ENCODE measurements around the gene CHN2.
"Not testable (repeated sequence)": the region's sequence is repeated elsewhere in the genome, so short reads cannot be mapped to it uniquely, and the experiment has no call there.

The CHN2 gene

GRCh38 chr7:29256693-29257002 is 62.1 kb downstream of the CHN2 start:
- no peak for DNase-seq (ENCODE audit: low read depth)

- DNase-seq (ENCODE audit: low read depth) = no peak
These were observed 64.4 kb downstream of the CHN2 start for GRCh38 chr7:29258951-29259350.

DNA sequence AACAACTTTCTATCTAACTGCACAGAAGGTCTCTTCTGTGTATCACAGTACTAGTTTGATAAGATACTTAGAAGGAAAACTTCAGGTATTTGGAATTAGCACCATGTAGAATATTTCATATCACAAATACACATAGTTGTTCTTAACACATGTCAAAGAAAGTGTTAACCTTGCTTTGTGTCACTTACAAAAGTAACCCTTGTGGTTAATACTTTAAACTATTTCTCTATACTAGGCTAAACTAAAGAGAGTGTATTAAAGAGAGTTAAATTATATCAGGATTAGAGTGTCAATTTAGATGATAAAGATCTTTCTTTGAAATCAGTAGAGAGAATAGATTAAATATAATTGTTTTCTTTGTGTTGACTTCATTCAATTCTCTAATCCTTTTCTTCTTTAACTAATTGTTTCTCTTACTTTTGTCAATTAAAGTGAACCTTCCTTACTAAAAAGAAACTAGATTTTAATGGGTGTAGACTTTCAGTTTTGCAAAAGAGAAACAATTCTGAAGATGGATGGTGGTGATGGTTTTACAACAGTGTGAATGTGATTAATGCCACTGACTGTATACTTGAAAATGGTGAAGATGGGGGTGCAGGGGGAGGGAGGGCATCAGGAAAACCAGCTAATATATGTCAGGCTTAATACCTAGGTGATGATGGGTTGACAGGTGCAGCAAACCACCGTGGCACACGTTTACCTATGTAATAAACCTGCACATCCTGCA is 67.8 kb downstream of the CHN2 start:
- DNase-seq (ENCODE audit: low read depth) = no peak

DNA sequence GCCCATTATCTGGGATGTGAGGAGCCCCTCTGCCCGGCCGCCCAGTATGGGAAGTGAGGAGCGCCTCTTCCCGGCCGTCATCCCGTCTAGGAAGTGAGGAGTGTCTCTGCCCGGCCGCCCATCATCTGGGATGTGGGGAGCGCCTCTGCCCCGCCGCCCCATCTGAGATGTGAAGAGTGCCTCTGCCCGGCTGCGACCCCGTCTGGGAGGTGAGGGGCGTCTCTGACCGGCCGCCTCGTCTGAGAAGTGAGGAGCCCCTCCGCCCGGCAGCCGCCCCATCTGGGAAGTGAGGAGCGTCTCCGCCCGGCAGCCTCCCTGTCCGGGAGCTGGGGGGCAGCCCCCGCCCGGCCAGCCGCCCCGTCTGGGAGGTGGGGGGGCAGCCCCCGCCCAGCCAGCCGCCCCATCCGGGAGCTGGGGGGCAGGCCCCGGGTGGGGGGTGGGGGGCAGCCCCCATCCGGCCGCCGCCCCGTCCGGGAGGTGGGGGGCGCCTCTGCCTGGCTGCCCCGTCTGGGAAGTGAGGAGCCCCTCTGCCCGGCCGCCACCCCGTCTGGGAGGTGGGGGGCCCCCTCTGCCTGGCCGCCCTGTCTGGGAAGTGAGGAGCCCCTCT is 69.1 kb downstream of the CHN2 start:
- not testable (repeated sequence) for DNase-seq (ENCODE audit: low read depth)

DNA sequence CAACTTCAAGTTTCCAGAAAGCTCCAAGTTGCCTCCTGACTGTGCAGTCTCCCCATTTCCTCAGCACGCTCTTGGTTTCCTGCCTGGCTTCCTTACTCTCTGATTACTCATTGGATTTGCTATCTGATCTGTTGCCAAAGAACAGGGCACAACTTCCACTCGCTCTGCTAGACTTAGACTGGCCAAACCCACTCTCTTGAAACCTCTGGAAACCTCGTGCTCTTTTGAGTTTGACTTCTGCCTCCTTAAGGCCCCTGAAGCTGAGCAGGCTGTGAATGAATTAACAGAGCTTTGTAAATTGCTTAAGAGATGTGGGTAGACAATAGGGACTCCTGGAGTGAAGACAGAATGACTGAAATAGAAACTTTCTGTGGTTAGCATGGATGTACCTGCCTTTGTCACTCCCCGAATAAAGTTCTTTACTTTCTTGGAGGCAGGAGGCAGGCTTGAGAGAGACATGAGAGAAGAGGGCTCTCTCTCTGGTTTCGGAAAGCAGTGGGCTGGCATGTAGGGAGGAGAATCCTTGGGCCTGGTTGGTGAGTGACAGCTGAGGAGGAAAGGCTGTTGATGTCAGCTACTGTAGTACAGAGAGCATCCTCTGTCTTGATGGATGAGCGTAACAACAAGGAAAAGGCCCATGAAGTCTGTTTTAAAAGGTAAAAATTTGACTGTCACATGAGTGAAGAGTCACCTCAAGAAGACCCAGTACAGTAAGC is 70.8 kb downstream of the CHN2 start:
- DNase-seq (ENCODE audit: low read depth) = no peak

- DNase-seq (ENCODE audit: low read depth) = no peak
These were observed 75.4 kb downstream of the CHN2 start for GRCh38 chr7:29269935-29270334.

- no peak for DNase-seq (ENCODE audit: low read depth)
These were observed 76.2 kb downstream of the CHN2 start for GRCh38 chr7:29270594-29271318.

DNA sequence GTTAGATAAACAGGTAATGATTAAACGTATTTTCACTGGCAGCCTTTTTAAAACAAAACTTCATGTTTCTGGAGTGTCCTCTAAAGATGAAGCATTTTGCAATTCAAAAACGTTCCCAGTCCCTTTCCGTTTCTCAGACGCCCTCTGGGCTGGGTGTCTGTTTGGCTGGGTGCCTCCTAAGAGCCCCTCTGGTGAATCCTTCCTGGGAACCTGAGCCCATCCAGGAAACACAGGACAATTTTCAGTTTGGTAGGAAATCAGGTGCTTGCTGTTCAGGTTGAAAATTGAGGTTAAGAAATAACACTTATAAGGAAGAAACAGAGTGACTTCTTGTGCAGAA is 76.7 kb downstream of the CHN2 start:
- DNase-seq (ENCODE audit: low read depth) = no peak

GRCh38 chr7:29272057-29272456 is 77.5 kb downstream of the CHN2 start:
- DNase-seq (ENCODE audit: low read depth) = no peak

- DNase-seq (ENCODE audit: low read depth) = no peak
These were observed 79.8 kb downstream of the CHN2 start for GRCh38 chr7:29274146-29275017.

- DNase-seq (ENCODE audit: low read depth) = no peak
These were observed 80.4 kb downstream of the CHN2 start for GRCh38 chr7:29275018-29275318.

GRCh38 chr7:29275493-29275892 is 80.9 kb downstream of the CHN2 start:
- no peak for DNase-seq (ENCODE audit: low read depth)

DNA sequence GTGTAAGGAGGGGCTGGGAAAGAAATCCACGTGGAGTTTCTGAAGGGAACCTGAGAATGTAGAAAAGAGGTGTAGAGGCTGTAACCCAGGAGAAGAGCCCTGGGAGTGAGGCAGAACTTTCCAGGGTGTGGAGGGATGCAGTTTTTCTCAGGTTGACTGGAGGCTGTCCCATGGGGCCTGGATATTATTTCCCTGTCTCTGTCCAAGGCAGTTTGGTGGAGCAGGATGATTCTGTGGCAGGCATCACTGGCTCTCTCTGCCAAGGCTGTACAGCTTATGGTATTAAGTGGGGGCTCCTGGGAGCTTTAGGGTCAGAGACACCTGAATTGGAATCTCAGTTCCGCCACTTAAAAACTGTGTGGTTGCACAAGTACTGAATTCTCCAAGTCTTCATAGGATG is 81.6 kb downstream of the CHN2 start:
- no peak for DNase-seq (ENCODE audit: low read depth)

DNA sequence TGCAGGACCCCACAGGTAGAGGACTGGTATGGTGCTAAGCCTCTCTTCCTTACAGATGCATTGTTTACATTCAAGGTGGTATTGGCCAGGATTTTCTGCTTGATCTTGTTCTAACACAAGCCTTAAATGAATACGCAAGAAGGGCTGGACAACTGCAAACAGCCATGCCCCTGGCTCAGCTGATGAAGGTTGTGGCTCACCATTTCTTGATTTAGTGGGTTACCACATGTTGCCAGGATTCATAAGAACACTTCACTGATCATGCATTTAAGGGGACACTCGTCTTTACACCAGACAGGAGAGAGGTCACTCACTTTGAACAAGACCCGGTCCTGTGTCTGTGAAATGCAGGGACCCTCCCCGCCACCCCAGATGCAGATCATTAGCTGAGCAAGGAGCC is 82.2 kb downstream of the CHN2 start:
- no peak for DNase-seq (ENCODE audit: low read depth)

DNA sequence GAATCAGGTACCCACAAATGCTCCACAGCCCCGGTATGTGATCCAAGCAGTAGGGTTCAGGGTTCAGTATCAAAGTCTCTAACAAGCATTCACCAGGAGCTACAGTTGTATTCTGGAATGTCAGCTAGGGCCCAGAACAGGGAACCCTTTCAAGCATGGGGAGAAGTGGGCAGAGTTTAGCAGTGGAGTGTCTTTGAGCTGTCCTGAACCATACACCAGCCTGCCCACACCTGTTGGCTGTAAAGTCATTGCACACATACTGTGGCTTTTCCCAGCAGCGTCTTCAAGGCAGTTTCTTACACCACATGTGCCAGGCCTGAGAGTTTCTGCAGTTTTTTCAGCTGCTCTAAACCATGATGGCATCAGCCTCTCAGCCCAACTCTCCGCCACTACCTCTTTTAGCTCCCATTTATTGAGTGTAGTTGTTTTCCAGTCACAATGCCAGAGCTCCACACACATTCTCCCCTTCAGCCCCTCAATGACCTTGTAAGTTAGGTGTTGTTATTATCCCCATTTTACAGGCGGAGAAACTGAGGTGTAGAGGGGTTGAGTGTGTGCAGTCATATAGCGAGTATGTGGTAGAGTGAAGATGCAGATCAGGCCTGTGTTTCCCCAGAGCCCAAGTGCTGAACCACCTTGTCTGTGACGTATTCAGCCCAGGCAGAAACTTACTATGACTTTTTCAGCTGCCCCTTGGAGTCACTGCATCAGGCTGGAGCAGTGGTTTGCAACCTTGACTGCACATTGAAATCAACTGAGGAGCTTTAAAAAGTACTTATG is 83.1 kb downstream of the CHN2 start:
- DNase-seq (ENCODE audit: low read depth) = no peak

DNA sequence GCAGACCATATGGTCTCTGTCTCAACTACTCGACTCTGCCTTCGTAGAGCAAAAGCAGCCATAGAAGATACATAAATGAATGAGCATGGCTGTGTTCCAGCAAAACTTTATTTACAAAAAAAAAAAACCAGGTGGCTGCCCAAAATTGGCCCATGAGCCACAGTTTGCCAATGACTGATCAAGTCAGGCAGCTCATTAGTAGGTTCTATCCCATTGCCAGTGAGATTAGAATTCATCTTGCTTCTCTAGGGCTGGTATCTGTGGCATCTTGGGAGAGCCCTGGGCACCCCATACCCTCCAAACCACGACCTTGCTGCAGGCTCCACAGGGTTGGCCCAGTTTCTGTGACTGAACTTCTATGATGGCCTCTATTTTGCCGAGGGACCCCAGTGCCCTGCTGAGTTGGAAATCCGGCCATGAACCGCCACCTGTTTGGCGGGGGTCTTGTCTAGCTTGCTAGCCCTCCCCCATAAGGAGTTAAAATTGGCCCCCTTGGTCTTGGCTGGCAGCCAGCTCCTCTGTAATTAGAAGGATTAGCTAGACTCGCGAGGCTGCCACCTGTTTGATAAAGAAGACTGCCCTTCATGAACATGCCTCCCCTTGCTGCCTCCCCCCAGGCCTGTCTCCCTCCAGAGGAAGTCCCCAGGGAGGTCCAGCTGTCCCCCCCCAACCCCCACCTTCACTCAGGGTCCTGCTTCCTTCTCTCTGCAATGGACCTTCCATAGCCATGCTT is 83.9 kb downstream of the CHN2 start:
- DNase-seq (ENCODE audit: low read depth) = no peak

GRCh38 chr7:29281782-29282541 is 87.4 kb downstream of the CHN2 start:
- no peak for DNase-seq (ENCODE audit: low read depth)

- DNase-seq (ENCODE audit: low read depth) = no peak
These were observed 88.3 kb downstream of the CHN2 start for GRCh38 chr7:29282819-29283414.

- no peak for DNase-seq (ENCODE audit: low read depth)
These were observed 90.3 kb downstream of the CHN2 start for GRCh38 chr7:29284696-29285443.

Data from stimulated activated CD8-positive, alpha-beta memory T cell treated with anti-CD3 and anti-CD28 coated beads, Interleukin-4, amount 100 ng/mL, for 24 hours (primary cell).